Measurements from ENCODE around the gene RALA. TPM values are rescaled to one million over a fixed set of nuclear protein-coding genes. Genes with fewer than 3 reads are reported as not detected.

RALA gene
- total and polyA plus RNA-seq, 4 donors, result 5.7 to 18.8 (median 9.2) TPM

- H3K27ac ChIP-seq (ENCODE audit: low read depth in 1 of 2, low read length in 2 of 2), result no peak overlapping the region
- H3K27me3 ChIP-seq (ENCODE audit: control insufficient read depth in 4 of 4, insufficient read depth in 4 of 4, low read length in 3 of 4), result no peaks in the 10 kb centered on the region
- WGBS, result 86% methylated on average over 3 of the region's 3 CpGs
- H3K4me3 ChIP-seq (ENCODE audit: low read depth in 1 of 3, low read length in 3 of 3), result no peak overlapping the region
- no peaks in the 10 kb centered on the region for H3K9me3 ChIP-seq (ENCODE audit: control insufficient read depth in 4 of 4, low read length in 3 of 4)
- no peak overlapping the region for H3K9ac ChIP-seq (ENCODE audit: low read depth in 1 of 2, low read length in 2 of 2)
- no peaks in the 10 kb centered on the region for H3K4me1 ChIP-seq (ENCODE audit: control insufficient read depth in 4 of 4, insufficient read depth in 4 of 4, low read length in 3 of 4)
- H3K36me3 ChIP-seq (ENCODE audit: control insufficient read depth in 4 of 4, insufficient read depth in 3 of 4, low read depth in 1 of 4, low read length in 3 of 4), result no peaks in the 10 kb centered on the region
- DNase-seq (ENCODE audit: low spot score), result no peak
- TF ChIP-seq HNF4A (conservative IDR thresholded peaks at IDR 0.05), result no peak
- no peak for TF ChIP-seq YY1 (IDR thresholded peaks at IDR 0.05)
- no peak for TF ChIP-seq EGR1 (IDR thresholded peaks at IDR 0.05; ENCODE audit: low read depth in 2 of 2)
- no peak for TF ChIP-seq SP1 (IDR thresholded peaks at IDR 0.05)
- TF ChIP-seq RXRA (IDR thresholded peaks at IDR 0.05), result no peak
- TF ChIP-seq JUND (IDR thresholded peaks at IDR 0.05), result no peak
- no peak for TF ChIP-seq CTCF (IDR thresholded peaks at IDR 0.05; ENCODE audit: low read depth, low read length, missing input control)
- no peak for TF ChIP-seq FOXA2 (IDR thresholded peaks at IDR 0.05)
- no peak for TF ChIP-seq NR2F2 (IDR thresholded peaks at IDR 0.05)
- no peak for TF ChIP-seq ATF3 (IDR thresholded peaks at IDR 0.05)
- TF ChIP-seq FOXA1 (IDR thresholded peaks at IDR 0.05), result no peak
- no peak for TF ChIP-seq HNF4G (IDR thresholded peaks at IDR 0.05)
- no peak for TF ChIP-seq ZBTB33 (IDR thresholded peaks at IDR 0.05)
- TF ChIP-seq TAF1 (conservative IDR thresholded peaks at IDR 0.05), result no peak
Observed at GRCh38 chr7:39721345-39721744, 98.0 kb downstream of the RALA start.

- DNase-seq (ENCODE audit: low spot score), result no peak
- TF ChIP-seq RXRA (IDR thresholded peaks at IDR 0.05), result no peak
- TF ChIP-seq EGR1 (IDR thresholded peaks at IDR 0.05; ENCODE audit: low read depth in 2 of 2), result no peak
- TF ChIP-seq TAF1 (conservative IDR thresholded peaks at IDR 0.05), result no peak
- no peak for TF ChIP-seq CTCF (IDR thresholded peaks at IDR 0.05; ENCODE audit: low read depth, low read length, missing input control)
- no peak for TF ChIP-seq SP1 (IDR thresholded peaks at IDR 0.05)
- TF ChIP-seq RAD21 (IDR thresholded peaks at IDR 0.05), result no peak
- no peak for TF ChIP-seq REST (IDR thresholded peaks at IDR 0.05)
- no peak for TF ChIP-seq ZBTB33 (IDR thresholded peaks at IDR 0.05)
- TF ChIP-seq MAX (IDR thresholded peaks at IDR 0.05), result no peak
- no peak for TF ChIP-seq JUND (IDR thresholded peaks at IDR 0.05)
- no peak for TF ChIP-seq NR2F2 (IDR thresholded peaks at IDR 0.05)
- no peak for TF ChIP-seq FOXA2 (IDR thresholded peaks at IDR 0.05)
- no peak for TF ChIP-seq HNF4G (IDR thresholded peaks at IDR 0.05)
- H3K9me3 ChIP-seq (ENCODE audit: control insufficient read depth in 4 of 4, low read length in 3 of 4), result no peaks in the 10 kb centered on the region
- H3K4me1 ChIP-seq (ENCODE audit: control insufficient read depth in 4 of 4, insufficient read depth in 4 of 4, low read length in 3 of 4), result no peaks in the 10 kb centered on the region
- no peak overlapping the region for H3K9ac ChIP-seq (ENCODE audit: low read depth in 1 of 2, low read length in 2 of 2)
- H3K27ac ChIP-seq (ENCODE audit: low read depth in 1 of 2, low read length in 2 of 2), result no peak overlapping the region
- no peaks in the 10 kb centered on the region for H3K27me3 ChIP-seq (ENCODE audit: control insufficient read depth in 4 of 4, insufficient read depth in 4 of 4, low read length in 3 of 4)
- WGBS, result 96% methylated on average over 17 of the region's 17 CpGs
- no peaks in the 10 kb centered on the region for H3K36me3 ChIP-seq (ENCODE audit: control insufficient read depth in 4 of 4, insufficient read depth in 3 of 4, low read depth in 1 of 4, low read length in 3 of 4)
- H3K4me3 ChIP-seq (ENCODE audit: low read depth in 1 of 3, low read length in 3 of 3), result no peak overlapping the region
Observed at GRCh38 chr7:39721919-39722597, 98.7 kb downstream of the RALA start.

All from liver (tissue), 9 donors.